BJ (cell line): ENCODE results near the gene RAB33B. TPM values are rescaled to one million over a fixed set of nuclear protein-coding genes. Genes with fewer than 3 reads are reported as not detected.

ENCODE experiments used
- CTCF ChIA-PET: fragments of 350-600 bp; formaldehyde crosslinking; extraction: SDS; loops from one replicate; lab custom pipeline; 2021; ENCODE audit warnings: antibody characterized with exemption, inconsistent platforms; lab: Yijun Ruan, JAX
- POLR2A ChIA-PET: fragments of 300-600 bp; sonication (Branson Sonifier 250); formaldehyde crosslinking; extraction: SDS; loops from one replicate; lab custom pipeline; 2021; ENCODE audit warnings: antibody characterized with exemption; lab: Charles Lee
- DNase-seq: peaks from one replicate; pipeline ENCODE4 v3.0.0-alpha.2; 2011; ENCODE audit warnings: low read depth
- H3K27me3 ChIP-seq: 2 replicates; pipeline ENCODE4 v1.6.0; 2011; ENCODE audit warnings: low read length; ENCODE audit not compliant: control insufficient read depth, insufficient read depth
- H3K36me3 ChIP-seq: 2 replicates; pipeline ENCODE4 v1.5.1; 2011; ENCODE audit warnings: low read length; ENCODE audit not compliant: control insufficient read depth, insufficient read depth
- H3K4me3 ChIP-seq: 2 replicates; pipeline ENCODE4 v1.5.1; 2011; ENCODE audit warnings: low read depth, mild to moderate bottlenecking, control low read depth, low read length
- polyA plus RNA-seq: library from polyadenylated mRNA; depleted of rRNA; stranded (reverse); fragments of >200 nt; gene quantifications from 2 replicates; pipeline ENCODE4 v1.2.3, GENCODE V29; 2011
- TF ChIP-seq, protein P1 (sequence below): IDR thresholded peaks from 2 replicates; pipeline ENCODE4 v1.5.1; 2011; ENCODE audit warnings: low read depth, mild to moderate bottlenecking, control low read depth, inconsistent platforms, low read length, moderate library complexity; ENCODE audit not compliant: insufficient read depth

The RAB33B gene
- polyA plus RNA-seq, 1 experiment = 4.0 TPM

GRCh38 chr4:139450586-139450985 is 3.3 kb upstream of the RAB33B start:
- TF ChIP-seq, protein P1, sequence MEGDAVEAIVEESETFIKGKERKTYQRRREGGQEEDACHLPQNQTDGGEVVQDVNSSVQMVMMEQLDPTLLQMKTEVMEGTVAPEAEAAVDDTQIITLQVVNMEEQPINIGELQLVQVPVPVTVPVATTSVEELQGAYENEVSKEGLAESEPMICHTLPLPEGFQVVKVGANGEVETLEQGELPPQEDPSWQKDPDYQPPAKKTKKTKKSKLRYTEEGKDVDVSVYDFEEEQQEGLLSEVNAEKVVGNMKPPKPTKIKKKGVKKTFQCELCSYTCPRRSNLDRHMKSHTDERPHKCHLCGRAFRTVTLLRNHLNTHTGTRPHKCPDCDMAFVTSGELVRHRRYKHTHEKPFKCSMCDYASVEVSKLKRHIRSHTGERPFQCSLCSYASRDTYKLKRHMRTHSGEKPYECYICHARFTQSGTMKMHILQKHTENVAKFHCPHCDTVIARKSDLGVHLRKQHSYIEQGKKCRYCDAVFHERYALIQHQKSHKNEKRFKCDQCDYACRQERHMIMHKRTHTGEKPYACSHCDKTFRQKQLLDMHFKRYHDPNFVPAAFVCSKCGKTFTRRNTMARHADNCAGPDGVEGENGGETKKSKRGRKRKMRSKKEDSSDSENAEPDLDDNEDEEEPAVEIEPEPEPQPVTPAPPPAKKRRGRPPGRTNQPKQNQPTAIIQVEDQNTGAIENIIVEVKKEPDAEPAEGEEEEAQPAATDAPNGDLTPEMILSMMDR = no peak
- CTCF ChIA-PET = no interaction called here
- H3K4me3 ChIP-seq = no peak overlapping the region
- POLR2A ChIA-PET = no interaction called here
- no peaks in the 10 kb centered on the region for H3K27me3 ChIP-seq
- no peak for DNase-seq
- H3K36me3 ChIP-seq = no peaks in the 10 kb centered on the region

GRCh38 chr4:139451997-139452396 is 1.9 kb upstream of the RAB33B start:
- Histone ChIP-seq H3K4me3 (no peak overlapping the region), H3K36me3 (no peaks in the 10 kb centered on the region), H3K27me3 (no peaks in the 10 kb centered on the region)
- DNase-seq = no peak
- ChIA-PET POLR2A (no interaction called here), CTCF (no interaction called here)
- TF ChIP-seq, protein P1 = no peak

DNA sequence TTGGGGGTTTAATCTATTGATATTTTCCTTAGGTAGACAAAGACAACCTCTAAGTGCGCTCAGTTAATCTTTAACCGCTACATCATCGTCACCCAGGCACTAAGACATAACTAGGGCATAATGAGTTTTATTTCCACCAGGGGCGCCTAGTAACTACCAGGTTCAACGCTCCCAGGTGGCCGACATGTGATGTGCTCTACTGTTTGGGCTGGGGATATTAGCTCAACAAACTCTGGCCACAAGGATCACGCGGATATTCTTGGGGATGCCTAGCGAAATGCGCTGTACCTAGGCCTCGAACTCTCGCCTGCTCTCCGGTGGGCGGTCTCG is 915 bp upstream of the RAB33B start:
- CTCF ChIA-PET = interaction anchor here (1.0 to 1.1 kb wide), 2 partner anchors 9 to 46 kb away, joined by 4 read pairs; no protein-coding TSS in a partner anchor
- H3K27me3 ChIP-seq = no peaks in the 10 kb centered on the region
- no peaks in the 10 kb centered on the region for H3K36me3 ChIP-seq
- POLR2A ChIA-PET = no interaction called here
- DNase-seq = no peak
- TF ChIP-seq, protein P1 = peak; percentile 44
- peak overlapping the region; percentile 85 for H3K4me3 ChIP-seq

GRCh38 chr4:139453371-139454110 is 380 bp upstream of the RAB33B start:
- Histone ChIP-seq H3K36me3 (no peaks in the 10 kb centered on the region), H3K27me3 (no peaks in the 10 kb centered on the region), H3K4me3 (peak overlapping the region; percentile 85)
- peak; percentile 87 for DNase-seq
- TF ChIP-seq, protein P1 = peak; percentile 17; the same call in 1 of the 2 replicates
- CTCF ChIA-PET = interaction anchor here (1.0 to 2.3 kb wide), 3 partner anchors 9 to 47 kb away, joined by 4 read pairs; no protein-coding TSS in a partner anchor
- POLR2A ChIA-PET = interaction anchor here (0.5 kb wide), 1 partner anchor 105 kb away, joined by 3 read pairs; no protein-coding TSS in a partner anchor

- H3K27me3 ChIP-seq = no peaks in the 10 kb centered on the region
- ChIA-PET CTCF (interaction anchor here (2.3 kb wide), 1 partner anchor 39 kb away, joined by 4 read pairs; no protein-coding TSS in a partner anchor), POLR2A (interaction anchor here (0.7 kb wide), 1 partner anchor 180 kb away, joined by 3 read pairs; no protein-coding TSS in a partner anchor)
- H3K4me3 ChIP-seq = peak overlapping the region; percentile 85
- DNase-seq = no peak
- TF ChIP-seq, protein P1 = no peak
- H3K36me3 ChIP-seq = no peaks in the 10 kb centered on the region
Measured at GRCh38 chr4:139455126-139455538, 1.2 kb downstream of the RAB33B start.
